HG03175 (cell line): ENCODE results near the gene GALNT2.
A peak's percentile ranks its signal among the peaks of the same experiment; 100 is the strongest.

Experiments used
- ATAC-seq: cut with Tn5 transposase; IDR thresholded peaks from one replicate; pipeline ENCODE4 v1.9.1; 2021; ENCODE audit warnings: mild to moderate bottlenecking, moderate library complexity; ENCODE audit not compliant: unreplicated experiment

Gene GALNT2

GRCh38 chr1:230066466-230067404 lies at the start of gene GALNT2:
GALNT2 (plus strand) TSS chr1:230067238; CDS start chr1:230067281, 43 bp downstream.
- peak; percentile 85 for ATAC-seq

GRCh38 chr1:230020451-230020850 lies 46.6 kb upstream of the GALNT2 start:
- ATAC-seq, result no peak

DNA sequence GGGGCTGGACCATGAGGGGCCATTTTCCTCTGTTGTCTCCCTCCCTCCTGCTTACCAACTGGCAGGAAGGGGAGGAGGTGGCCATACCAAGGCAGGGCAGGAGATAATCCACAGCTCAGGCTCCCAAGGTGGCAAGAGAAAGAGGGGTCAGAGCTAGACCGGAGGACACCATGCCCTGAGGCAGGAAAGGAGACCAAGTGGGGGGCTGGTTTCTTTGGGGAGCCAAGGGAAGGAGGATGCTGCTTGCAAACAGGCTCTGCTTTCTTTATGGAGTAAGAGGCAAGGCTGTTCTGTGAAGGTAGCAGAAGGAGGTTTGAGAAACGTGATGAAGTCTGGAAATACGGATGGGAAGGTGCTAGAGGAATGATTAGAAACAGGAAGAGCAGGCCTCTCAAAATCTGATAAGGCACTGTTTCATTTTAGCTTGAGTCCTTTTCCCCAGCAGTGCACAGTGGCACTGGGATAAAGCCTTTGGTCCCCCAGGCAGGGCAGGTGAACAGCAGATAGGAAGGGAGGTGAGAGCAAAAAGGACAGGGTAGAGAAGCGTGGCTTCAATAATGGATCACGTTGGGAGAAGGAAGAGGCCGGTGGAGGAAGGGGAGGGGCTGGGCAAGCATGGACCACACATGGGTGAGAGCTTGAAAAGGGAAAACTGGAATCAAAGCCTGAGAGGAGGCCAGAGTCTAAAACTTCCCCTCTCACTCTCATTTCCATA lies 44.2 kb upstream of the GALNT2 start:
- ATAC-seq, result no peak

GRCh38 chr1:230025686-230026085 lies 41.4 kb upstream of the GALNT2 start:
- no peak for ATAC-seq

DNA sequence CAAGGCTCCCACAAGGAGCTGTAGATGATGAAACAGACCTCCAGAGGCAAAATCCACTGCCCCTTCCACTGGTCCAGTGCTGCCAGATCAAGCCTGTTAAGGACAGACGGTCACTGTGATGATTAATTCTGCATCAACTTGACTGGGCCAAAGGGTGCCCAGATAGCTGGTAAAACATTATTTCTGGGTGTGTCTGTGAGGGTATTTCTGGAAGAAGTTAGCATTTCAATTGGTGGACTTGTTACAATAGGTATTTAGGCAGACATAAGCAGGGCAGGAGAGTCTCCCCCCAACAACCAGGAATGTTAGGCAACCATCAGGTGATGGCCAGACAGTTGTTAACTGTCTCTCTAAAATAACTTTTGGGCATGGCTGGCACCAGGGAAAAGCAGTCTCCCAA lies 40.9 kb upstream of the GALNT2 start:
- no peak for ATAC-seq

DNA sequence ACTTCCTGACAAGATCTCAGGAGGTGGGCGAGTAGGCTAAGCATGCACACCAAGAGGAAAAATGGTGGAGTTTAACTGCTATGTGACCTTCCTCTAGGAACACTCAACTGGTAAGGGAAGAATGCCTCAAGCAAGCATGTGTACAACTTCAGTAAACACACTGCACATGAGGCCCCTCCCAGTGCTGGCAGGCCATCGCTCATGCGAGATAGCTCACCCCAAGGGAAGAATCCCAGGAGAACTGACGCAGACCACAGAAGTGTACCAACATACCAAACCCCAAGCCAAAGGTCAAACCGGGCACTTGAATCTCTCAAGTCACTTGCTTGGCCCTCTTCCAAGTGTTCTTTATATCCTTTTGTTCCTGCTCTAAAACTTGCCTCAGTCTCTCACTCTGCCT lies 40.5 kb upstream of the GALNT2 start:
- no peak for ATAC-seq

DNA sequence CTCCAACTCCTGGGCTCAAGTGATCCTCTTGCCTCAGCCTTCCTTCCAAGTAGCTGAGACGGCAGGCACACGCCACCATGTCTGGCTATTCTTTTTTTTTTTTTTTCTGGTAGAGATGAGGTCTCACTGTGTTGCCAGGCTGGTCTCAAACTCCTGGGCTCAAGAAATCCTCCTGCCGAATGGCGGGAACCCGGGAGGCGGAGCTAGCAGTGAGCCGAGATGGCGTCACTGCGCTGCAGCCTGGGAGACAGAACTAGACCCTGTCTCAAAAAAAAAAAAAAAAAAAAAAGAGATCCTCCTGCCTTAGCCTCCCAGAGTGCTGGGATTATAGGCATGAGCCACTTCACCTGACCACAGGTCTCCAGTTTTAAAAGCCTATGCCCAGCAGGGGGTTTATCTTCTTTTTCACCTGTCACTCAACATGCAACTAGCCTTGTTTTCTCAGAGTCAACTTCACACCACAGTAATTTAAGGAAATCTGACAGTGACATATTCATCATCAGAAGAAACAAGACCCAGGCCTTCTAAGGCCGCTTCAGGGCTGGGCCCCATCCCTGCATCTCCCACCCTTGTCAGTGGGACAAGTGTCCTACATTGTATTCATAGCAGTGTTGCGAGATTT lies 38.3 kb upstream of the GALNT2 start:
- ATAC-seq, result no peak

- ATAC-seq, result no peak
These were observed 37.6 kb upstream of the GALNT2 start for GRCh38 chr1:230029244-230029941.

DNA sequence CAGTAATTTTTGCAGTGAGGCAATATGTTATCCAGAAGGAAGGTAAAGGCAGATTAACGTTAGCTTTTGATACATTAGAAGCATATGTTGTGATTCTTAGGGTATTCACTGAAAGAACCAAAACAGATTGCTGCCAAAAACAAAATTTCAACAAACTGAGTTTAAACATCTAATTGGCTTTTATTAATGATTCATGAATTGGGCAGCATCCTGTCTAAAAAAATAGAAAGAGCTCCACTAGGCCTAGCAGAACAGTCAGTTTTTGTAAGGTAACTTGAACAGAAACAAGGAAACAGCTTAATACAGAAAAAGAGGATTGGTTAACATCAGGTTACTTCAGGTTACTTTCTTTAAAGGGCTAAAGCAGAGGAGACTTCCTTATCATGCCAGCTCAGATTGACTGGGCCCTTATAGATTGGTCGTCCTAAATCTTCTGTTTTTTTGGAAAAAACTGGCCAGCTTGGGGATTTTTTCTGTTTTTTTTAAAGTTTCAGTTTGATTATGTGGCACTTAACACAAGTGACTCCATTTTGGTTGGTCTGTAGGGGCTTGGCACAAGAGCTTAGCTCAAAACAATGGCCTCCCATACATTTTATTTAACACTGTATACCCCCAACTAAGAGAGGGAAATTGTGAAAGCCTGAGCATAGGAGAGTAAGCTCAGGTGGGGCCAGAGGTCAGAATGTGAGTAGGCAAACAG lies 36.8 kb upstream of the GALNT2 start:
- no peak for ATAC-seq

GRCh38 chr1:230031131-230031530 lies 35.9 kb upstream of the GALNT2 start:
- ATAC-seq, result no peak

GRCh38 chr1:230032516-230033281 lies 34.3 kb upstream of the GALNT2 start:
- ATAC-seq, result no peak

DNA sequence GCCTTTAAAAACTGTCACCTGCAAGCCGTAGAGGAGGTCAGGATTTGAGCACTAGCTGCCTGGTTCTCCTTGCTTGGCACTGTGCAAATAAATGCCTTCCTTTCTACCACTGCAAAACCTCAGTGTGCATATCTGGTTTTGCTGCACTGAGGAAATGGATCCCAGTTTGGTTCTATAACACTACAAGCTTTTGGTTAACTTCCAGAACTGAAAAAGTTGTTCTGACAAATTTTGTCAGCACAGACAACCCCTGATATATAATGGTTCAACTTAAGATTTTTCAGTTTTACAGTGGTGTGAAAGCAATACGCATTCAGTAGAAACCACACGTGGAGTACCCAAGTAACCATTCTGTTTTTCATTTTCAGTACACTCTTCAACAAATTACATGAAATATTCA lies 29.8 kb upstream of the GALNT2 start:
- ATAC-seq, result no peak

GRCh38 chr1:230040440-230040839 lies 26.6 kb upstream of the GALNT2 start:
- ATAC-seq, result no peak

GRCh38 chr1:230043081-230043480 lies 24.0 kb upstream of the GALNT2 start:
- ATAC-seq, result no peak

DNA sequence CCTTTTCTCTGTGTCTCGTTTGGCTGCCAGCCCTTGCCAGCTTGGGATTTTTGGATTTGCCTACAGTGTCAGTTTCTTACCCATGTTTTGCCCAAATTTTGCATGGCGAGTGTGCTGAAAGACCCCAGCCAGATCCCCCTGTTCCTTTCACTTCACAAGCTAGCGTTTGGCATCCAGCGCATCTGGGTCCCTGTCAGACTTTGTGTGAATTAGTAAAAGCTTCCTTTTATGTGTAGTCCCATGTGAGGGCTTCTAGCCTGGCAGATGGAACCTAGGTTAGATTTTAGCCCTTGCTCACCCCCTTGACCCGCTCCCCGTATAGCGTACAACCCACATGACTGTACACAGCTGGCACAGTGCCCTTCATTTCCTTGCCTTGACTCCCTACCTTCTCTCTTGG lies 22.3 kb upstream of the GALNT2 start:
- no peak for ATAC-seq

GRCh38 chr1:230047114-230047865 lies 19.7 kb upstream of the GALNT2 start:
- ATAC-seq, result no peak

GRCh38 chr1:230048322-230048721 lies 18.7 kb upstream of the GALNT2 start:
- no peak for ATAC-seq

DNA sequence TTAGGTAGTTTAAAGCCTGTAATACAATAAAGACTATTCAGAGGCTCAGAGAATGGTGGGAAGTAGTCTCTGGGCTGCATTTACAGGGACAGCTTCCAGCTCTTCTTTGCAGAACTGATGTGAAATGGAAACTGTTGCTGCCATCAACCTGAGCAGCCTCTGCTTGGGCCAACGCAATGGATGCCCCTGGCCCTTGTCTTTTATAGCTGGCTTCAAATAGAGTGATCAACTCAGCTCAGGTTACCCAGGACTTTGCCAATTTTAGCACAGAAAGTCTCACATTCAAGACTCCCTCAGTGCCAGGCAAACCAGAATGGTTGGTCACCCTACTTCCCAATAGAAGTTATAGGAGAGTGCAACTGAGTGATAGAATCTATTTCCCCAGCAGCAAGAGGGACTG lies 18.1 kb upstream of the GALNT2 start:
- ATAC-seq, result no peak

GRCh38 chr1:230049731-230050130 lies 17.3 kb upstream of the GALNT2 start:
- no peak for ATAC-seq
